ENCODE results near the gene KCNH1.

KCNH1 gene

DNA sequence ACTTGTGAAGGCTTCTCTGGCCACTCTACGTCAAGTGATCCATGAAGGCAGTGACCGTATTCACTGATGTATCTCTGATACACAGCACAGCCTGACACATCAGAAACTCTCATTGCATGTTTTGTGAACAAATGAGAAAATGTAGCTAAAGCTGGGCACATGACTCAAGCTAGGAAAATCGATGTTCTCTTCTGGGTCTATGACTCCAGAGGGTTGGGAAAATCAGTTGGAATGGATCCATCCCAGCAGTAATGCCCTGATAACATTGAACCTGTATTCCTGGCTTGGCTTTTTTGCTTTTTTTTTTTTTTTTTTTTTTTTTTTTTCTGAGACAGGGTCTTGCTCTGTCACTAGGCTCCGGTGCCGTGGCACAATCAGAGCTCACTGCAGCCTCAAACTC is 395.7 kb downstream of the KCNH1 start:
- TF ChIP-seq, protein P1, sequence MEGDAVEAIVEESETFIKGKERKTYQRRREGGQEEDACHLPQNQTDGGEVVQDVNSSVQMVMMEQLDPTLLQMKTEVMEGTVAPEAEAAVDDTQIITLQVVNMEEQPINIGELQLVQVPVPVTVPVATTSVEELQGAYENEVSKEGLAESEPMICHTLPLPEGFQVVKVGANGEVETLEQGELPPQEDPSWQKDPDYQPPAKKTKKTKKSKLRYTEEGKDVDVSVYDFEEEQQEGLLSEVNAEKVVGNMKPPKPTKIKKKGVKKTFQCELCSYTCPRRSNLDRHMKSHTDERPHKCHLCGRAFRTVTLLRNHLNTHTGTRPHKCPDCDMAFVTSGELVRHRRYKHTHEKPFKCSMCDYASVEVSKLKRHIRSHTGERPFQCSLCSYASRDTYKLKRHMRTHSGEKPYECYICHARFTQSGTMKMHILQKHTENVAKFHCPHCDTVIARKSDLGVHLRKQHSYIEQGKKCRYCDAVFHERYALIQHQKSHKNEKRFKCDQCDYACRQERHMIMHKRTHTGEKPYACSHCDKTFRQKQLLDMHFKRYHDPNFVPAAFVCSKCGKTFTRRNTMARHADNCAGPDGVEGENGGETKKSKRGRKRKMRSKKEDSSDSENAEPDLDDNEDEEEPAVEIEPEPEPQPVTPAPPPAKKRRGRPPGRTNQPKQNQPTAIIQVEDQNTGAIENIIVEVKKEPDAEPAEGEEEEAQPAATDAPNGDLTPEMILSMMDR (IDR thresholded peaks at IDR 0.05; ENCODE audit: insufficient read depth, low read depth, low read length, missing control alignments) = no peak
- H3K4me3 ChIP-seq (ENCODE audit: low read depth, low read length) = no peak overlapping the region
- no peak for DNase-seq (ENCODE audit: low read depth)

DNA sequence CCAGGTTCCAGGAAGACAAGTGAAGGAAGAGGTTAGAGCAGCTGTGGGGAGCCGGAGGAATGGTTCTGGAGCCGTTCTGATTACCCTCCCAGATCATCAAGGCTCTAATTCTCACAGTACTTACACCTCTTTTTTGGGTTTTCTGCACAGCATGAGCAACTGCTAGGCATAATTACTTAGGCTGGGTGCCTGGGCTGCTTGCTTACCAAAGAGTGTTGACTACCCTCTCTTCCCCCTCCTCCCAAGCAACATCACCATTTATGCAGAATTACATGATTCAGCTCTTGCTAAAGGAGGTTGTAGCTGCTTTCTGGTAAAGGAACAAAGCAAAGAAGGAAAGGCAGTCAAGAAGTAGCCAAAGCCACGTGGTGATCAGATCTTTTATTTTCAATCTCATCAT is 397.2 kb downstream of the KCNH1 start:
- TF ChIP-seq, protein P1 (IDR thresholded peaks at IDR 0.05; ENCODE audit: insufficient read depth, low read depth, low read length, missing control alignments) = no peak
- H3K4me3 ChIP-seq (ENCODE audit: low read depth, low read length) = no peak overlapping the region
- no peak for DNase-seq (ENCODE audit: low read depth)

DNA sequence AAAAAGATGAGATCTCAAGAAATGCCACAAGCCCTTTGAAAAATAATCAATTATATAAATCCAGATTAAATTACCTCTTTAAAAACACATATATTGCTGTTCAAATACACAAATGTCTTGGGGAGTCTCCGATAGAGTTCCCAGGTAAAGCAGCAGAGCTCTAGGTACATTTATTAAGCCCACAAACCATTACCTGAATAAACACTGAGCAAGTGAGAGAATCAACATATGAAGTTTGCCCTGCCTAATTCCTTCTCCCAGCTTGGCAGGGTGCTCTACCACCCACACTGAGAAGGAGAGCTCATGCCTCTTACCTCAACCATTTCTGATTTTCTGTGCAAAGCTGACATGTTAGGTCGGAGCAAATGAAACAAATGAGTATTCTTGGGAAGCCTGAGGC is 402.4 kb downstream of the KCNH1 start:
- no peak for DNase-seq (ENCODE audit: low read depth)
- TF ChIP-seq, protein P1 (IDR thresholded peaks at IDR 0.05; ENCODE audit: insufficient read depth, low read depth, low read length, missing control alignments) = no peak

DNA sequence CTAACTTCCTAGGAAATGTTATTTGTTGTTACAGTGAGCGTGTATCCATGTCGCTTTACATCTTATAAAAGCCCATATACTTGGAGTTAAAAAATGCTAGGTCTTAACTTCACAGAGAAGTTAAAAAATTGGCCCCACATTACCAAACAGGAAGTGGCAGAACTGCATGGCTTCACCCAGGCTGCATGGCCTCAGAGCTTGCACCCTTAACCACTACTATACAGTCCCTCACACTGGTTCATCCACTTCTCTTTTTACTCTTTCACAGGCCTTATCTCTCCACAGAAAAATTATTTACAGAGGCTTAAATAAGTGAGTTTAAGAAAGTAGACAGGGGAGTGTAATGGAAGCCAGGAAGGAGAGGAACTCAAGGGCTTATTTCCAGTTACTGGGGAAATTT is 402.8 kb downstream of the KCNH1 start:
- TF ChIP-seq, protein P1 (IDR thresholded peaks at IDR 0.05; ENCODE audit: insufficient read depth, low read depth, low read length, missing control alignments) = no peak
- no peak for DNase-seq (ENCODE audit: low read depth)
- no peak overlapping the region for H3K4me3 ChIP-seq (ENCODE audit: low read depth, low read length)

More for the DNA sequence above, 402.4 kb downstream of the KCNH1 start:
- no peak overlapping the region for H3K4me3 ChIP-seq (ENCODE audit: low read depth, low read length)

DNA sequence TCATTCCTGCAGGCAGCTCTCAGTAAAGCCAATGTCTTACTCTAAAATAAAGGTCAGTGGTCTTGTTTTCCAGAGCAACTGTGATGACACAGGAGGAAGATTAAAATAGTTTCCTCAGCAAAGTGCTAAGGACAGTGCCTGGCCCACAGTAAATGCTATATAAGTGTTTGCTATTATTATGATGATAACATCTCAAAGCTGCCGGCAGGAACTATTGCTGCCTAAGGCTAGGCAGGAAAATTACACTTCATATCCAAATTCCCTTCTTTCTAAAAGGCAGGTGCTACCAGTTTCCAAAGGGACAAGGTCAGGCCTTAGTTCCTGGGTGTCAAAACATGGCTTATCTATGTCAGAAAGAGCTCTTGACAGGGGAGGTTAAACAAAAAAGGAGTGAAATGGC is 403.9 kb downstream of the KCNH1 start:
- TF ChIP-seq, protein P1 (IDR thresholded peaks at IDR 0.05; ENCODE audit: insufficient read depth, low read depth, low read length, missing control alignments) = no peak
- H3K4me3 ChIP-seq (ENCODE audit: low read depth, low read length) = no peak overlapping the region
- no peak for DNase-seq (ENCODE audit: low read depth)

DNA sequence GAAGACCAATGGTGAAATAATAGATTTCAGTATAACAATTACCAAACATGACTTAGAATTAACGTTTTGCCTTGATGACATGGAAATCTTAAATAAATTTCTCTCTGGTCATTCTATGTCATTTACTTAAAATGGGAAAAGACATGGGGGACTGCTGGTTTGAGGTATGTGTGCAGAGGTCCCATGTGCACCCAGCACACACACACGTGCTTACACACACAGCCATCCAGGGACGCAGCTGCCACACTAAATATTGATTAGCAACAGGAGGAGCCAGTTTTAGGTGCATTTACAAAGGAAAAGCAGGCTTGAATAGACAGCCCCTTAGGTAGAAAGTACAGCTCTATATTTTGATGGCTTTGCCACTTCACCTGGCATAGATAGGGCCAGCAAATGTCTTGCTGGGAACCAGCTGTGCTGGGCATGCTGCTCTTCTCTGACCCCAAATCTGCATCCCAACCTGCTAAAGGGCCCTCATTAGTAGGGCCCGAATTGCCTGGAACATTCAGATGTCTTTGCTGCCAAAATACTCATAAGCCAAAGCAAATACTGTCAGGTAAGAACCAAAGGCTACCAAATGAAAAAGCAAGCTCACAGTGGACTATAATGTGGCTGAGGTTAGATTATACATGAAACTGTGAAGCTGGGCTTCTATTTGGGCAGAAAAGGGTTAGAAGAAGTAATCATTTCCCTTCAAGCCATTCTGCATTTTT is 405.4 kb downstream of the KCNH1 start:
- DNase-seq (ENCODE audit: low read depth) = no peak
- H3K4me3 ChIP-seq (ENCODE audit: low read depth, low read length) = no peak overlapping the region
- TF ChIP-seq, protein P1 (IDR thresholded peaks at IDR 0.05; ENCODE audit: insufficient read depth, low read depth, low read length, missing control alignments) = no peak

DNA sequence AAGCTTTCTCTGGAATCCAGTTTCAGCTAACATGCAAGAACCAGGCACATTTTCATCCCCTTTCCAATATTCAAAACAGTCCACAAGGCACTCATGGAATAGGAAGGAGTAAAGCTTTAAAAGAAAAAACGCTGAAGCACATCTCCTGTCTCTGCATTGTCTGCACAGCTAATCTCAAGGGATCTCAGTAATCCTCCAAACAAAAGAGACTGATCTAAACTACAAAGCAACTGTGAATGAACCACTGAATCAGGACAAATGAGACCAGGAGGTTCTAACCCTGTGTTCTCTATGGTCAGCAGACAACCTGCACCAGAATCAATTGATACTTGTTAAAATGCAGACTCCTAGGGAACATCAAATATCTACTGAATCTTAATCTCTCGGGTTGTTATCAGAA is 406.2 kb downstream of the KCNH1 start:
- H3K4me3 ChIP-seq (ENCODE audit: low read depth, low read length) = no peak overlapping the region
- DNase-seq (ENCODE audit: low read depth) = no peak
- TF ChIP-seq, protein P1 (IDR thresholded peaks at IDR 0.05; ENCODE audit: insufficient read depth, low read depth, low read length, missing control alignments) = no peak
